ENCODE measurements around the gene SUV39H2.
A peak's percentile ranks its signal among the peaks of the same experiment; 100 is the strongest.

Gene SUV39H2

GRCh38 chr10:14844948-14845347 lies 33.7 kb upstream of the SUV39H2 start:
- Histone ChIP-seq H3F3A (ENCODE audit: low read depth) (no peaks in the 10 kb centered on the region), H3K36me3 (ENCODE audit: insufficient read depth, low read length) (peaks cover 58% of the 10 kb centered on the region; the same call in 1 of the 2 replicates), H3K4me3 (ENCODE audit: low read length, poor library complexity, severe bottlenecking) (no peak overlapping the region), H3K4me2 (ENCODE audit: low read depth, low read length, poor library complexity, severe bottlenecking) (peak overlapping the region; percentile 33), H3K9me2 (replicated peaks; ENCODE audit: low read depth, low read length) (no peaks in the 10 kb centered on the region), H2AFZ (ENCODE audit: low read length) (no peak overlapping the region), H3K79me2 (ENCODE audit: insufficient read depth, low read length) (peaks cover 55% of the 10 kb centered on the region), H3K4me1 (ENCODE audit: insufficient read depth, low read length, poor library complexity, severe bottlenecking) (peaks cover 17% of the 10 kb centered on the region), H3K9me3 (ENCODE audit: insufficient read depth, low read depth, low read length) (no peaks in the 10 kb centered on the region), H3K9ac (ENCODE audit: low read depth, low read length, poor library complexity, severe bottlenecking) (no peak overlapping the region), H4K20me1 (ENCODE audit: insufficient read depth, low read length, poor library complexity, severe bottlenecking) (peaks cover 57% of the 10 kb centered on the region), H3K27me3 (ENCODE audit: insufficient read depth, low read length, poor library complexity, severe bottlenecking) (no peaks in the 10 kb centered on the region)
- TF ChIP-seq CTCF (conservative IDR thresholded peaks at IDR 0.05; ENCODE audit: low read length) (no peak), EZH2phosphoT487 (IDR thresholded peaks at IDR 0.05; ENCODE audit: borderline replicate concordance) (no peak)

GRCh38 chr10:14852236-14852635 lies 26.4 kb upstream of the SUV39H2 start:
- H3K79me2 ChIP-seq (ENCODE audit: insufficient read depth, low read length) = no peaks in the 10 kb centered on the region
- H3K27me3 ChIP-seq (ENCODE audit: insufficient read depth, low read length, poor library complexity, severe bottlenecking) = no peaks in the 10 kb centered on the region
- H3K4me3 ChIP-seq (ENCODE audit: low read length, poor library complexity, severe bottlenecking) = no peak overlapping the region
- no peaks in the 10 kb centered on the region for H3K4me1 ChIP-seq (ENCODE audit: insufficient read depth, low read length, poor library complexity, severe bottlenecking)
- no peaks in the 10 kb centered on the region for H3K9me2 ChIP-seq (replicated peaks; ENCODE audit: low read depth, low read length)
- no peak overlapping the region for H2AFZ ChIP-seq (ENCODE audit: low read length)
- no peak for TF ChIP-seq EZH2phosphoT487 (IDR thresholded peaks at IDR 0.05; ENCODE audit: borderline replicate concordance)
- TF ChIP-seq CTCF (conservative IDR thresholded peaks at IDR 0.05; ENCODE audit: low read length) = no peak
- H3K9ac ChIP-seq (ENCODE audit: low read depth, low read length, poor library complexity, severe bottlenecking) = no peak overlapping the region
- H4K20me1 ChIP-seq (ENCODE audit: insufficient read depth, low read length, poor library complexity, severe bottlenecking) = no peaks in the 10 kb centered on the region
- H3F3A ChIP-seq (ENCODE audit: low read depth) = no peaks in the 10 kb centered on the region
- H3K9me3 ChIP-seq (ENCODE audit: insufficient read depth, low read depth, low read length) = no peaks in the 10 kb centered on the region
- no peak overlapping the region for H3K4me2 ChIP-seq (ENCODE audit: low read depth, low read length, poor library complexity, severe bottlenecking)
- H3K36me3 ChIP-seq (ENCODE audit: insufficient read depth, low read length) = peaks cover 30% of the 10 kb centered on the region

- TF ChIP-seq EZH2phosphoT487 (IDR thresholded peaks at IDR 0.05; ENCODE audit: borderline replicate concordance) = no peak
- TF ChIP-seq CTCF (conservative IDR thresholded peaks at IDR 0.05; ENCODE audit: low read length) = no peak
- Histone ChIP-seq H3K4me1 (ENCODE audit: insufficient read depth, low read length, poor library complexity, severe bottlenecking) (no peaks in the 10 kb centered on the region), H3K4me3 (ENCODE audit: low read length, poor library complexity, severe bottlenecking) (no peak overlapping the region), H3K36me3 (ENCODE audit: insufficient read depth, low read length) (peaks cover 28% of the 10 kb centered on the region), H3K79me2 (ENCODE audit: insufficient read depth, low read length) (no peaks in the 10 kb centered on the region), H3K9me3 (ENCODE audit: insufficient read depth, low read depth, low read length) (no peaks in the 10 kb centered on the region), H3K9ac (ENCODE audit: low read depth, low read length, poor library complexity, severe bottlenecking) (no peak overlapping the region), H3K4me2 (ENCODE audit: low read depth, low read length, poor library complexity, severe bottlenecking) (no peak overlapping the region), H3K9me2 (replicated peaks; ENCODE audit: low read depth, low read length) (no peaks in the 10 kb centered on the region), H4K20me1 (ENCODE audit: insufficient read depth, low read length, poor library complexity, severe bottlenecking) (no peaks in the 10 kb centered on the region), H3F3A (ENCODE audit: low read depth) (no peaks in the 10 kb centered on the region), H2AFZ (ENCODE audit: low read length) (no peak overlapping the region), H3K27me3 (ENCODE audit: insufficient read depth, low read length, poor library complexity, severe bottlenecking) (no peaks in the 10 kb centered on the region)
These were observed 23.2 kb upstream of the SUV39H2 start for GRCh38 chr10:14855453-14855852.
